ENCODE data around the gene FAM167B. TPM values are rescaled to one million over a fixed set of nuclear protein-coding genes. Genes with fewer than 3 reads are reported as not detected.
"Not testable (repeated sequence)": the region's sequence is repeated elsewhere in the genome, so short reads cannot be mapped to it uniquely, and the experiment has no call there.

Gene FAM167B
- total RNA-seq, 1 donor from 2014 or later = 2.1 TPM

GRCh38 chr1:32273391-32274208 is 26.6 kb downstream of the FAM167B start:
- peaks cover 13% of the 10 kb centered on the region for H3K27me3 Mint-ChIP-seq
- peaks cover 19% of the 10 kb centered on the region for H3K4me1 Mint-ChIP-seq (ENCODE audit: unreplicated experiment)
- no peaks in the 10 kb centered on the region for H3K36me3 Mint-ChIP-seq
- H3K9me3 Mint-ChIP-seq = no peaks in the 10 kb centered on the region
- peak overlapping the region; percentile 47 for H3K4me3 Mint-ChIP-seq
- DNase-seq (ENCODE audit: extremely low spot score, unreplicated experiment) = no peak
- peak overlapping the region; percentile 55 for H3K27ac Mint-ChIP-seq
- TF ChIP-seq CTCF (conservative IDR thresholded peaks at IDR 0.05) = no peak

DNA sequence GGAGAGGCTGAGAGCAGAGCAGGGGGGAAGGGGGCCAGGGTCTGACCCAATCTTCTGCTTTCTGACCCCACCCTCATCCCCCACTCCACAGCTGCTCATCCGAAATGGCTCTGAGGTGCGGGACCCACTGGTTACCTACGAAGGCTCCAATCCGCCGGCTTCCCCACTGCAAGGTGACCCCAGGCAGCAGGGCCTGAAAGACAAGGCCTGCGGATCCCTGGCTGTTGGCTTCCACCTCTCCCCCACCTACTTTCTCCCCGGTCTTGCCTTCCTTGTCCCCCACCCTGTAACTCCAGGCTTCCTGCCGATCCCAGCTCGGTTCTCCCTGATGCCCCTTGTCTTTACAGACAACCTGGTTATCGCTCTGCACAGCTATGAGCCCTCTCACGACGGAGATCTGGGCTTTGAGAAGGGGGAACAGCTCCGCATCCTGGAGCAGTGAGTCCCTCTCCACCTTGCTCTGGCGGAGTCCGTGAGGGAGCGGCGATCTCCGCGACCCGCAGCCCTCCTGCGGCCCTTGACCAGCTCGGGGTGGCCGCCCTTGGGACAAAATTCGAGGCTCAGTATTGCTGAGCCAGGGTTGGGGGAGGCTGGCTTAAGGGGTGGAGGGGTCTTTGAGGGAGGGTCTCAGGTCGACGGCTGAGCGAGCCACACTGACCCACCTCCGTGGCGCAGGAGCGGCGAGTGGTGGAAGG is 27.8 kb downstream of the FAM167B start:
- DNase-seq (ENCODE audit: extremely low spot score, unreplicated experiment) = no peak
- Mint-ChIP-seq H3K9me3 (no peaks in the 10 kb centered on the region), H3K4me3 (no peak overlapping the region), H3K4me1 (ENCODE audit: unreplicated experiment) (peaks cover 19% of the 10 kb centered on the region), H3K27me3 (peaks cover 13% of the 10 kb centered on the region), H3K27ac (no peak overlapping the region), H3K36me3 (no peaks in the 10 kb centered on the region)
- TF ChIP-seq CTCF (conservative IDR thresholded peaks at IDR 0.05) = no peak

DNA sequence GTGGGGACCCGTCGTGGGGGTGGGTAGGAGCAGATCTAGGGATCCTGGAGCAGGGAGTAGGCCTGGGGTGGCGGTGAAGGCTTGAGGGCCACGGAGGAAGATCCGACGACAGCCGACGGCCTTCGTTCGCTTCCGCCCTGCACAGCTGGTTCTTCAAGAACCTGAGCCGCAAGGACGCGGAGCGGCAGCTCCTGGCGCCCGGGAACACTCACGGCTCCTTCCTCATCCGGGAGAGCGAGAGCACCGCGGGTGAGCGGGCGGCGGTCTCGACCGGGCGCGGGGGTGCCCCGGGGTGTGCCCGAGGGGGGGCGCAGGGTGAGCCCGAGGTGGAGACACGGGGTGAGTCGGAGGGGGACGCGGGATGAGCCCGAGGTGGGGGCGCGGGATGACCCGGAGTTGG is 28.4 kb downstream of the FAM167B start:
- H3K9me3 Mint-ChIP-seq = no peaks in the 10 kb centered on the region
- no peaks in the 10 kb centered on the region for H3K36me3 Mint-ChIP-seq
- no peak for TF ChIP-seq CTCF (conservative IDR thresholded peaks at IDR 0.05)
- peaks cover 19% of the 10 kb centered on the region for H3K4me1 Mint-ChIP-seq (ENCODE audit: unreplicated experiment)
- peaks cover 13% of the 10 kb centered on the region for H3K27me3 Mint-ChIP-seq
- peak; percentile 70 for DNase-seq (ENCODE audit: extremely low spot score, unreplicated experiment)
- H3K27ac Mint-ChIP-seq = no peak overlapping the region
- H3K4me3 Mint-ChIP-seq = no peak overlapping the region

DNA sequence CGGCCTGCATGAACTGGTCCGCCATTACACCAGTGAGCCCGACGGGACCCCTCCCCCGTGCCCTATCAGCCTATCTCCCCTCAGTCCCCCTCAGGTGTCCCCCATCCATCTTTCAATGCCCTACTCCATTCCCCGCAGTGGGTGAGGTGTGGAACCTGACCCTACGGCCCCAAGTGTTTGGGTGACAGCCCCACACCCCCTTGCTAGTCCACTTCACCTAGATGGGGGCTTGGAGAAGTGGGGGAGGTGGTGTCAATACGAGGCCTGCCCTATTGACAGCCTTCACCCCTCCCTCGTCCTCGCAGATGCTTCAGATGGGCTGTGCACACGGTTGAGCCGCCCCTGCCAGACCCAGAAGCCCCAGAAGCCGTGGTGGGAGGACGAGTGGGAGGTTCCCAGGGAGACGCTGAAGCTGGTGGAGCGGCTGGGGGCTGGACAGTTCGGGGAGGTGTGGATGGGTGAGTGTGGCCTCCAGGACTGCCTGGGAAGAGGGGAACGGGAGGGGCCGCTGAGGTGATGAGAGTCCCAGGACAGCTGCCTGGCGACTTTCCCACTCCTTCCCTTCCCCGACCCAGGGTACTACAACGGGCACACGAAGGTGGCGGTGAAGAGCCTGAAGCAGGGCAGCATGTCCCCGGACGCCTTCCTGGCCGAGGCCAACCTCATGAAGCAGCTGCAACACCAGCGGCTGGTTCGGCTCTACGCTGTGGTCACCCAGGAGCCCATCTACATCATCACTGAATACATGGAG is 29.2 kb downstream of the FAM167B start:
- H3K36me3 Mint-ChIP-seq = no peaks in the 10 kb centered on the region
- H3K9me3 Mint-ChIP-seq = no peaks in the 10 kb centered on the region
- H3K4me3 Mint-ChIP-seq = no peak overlapping the region

DNA sequence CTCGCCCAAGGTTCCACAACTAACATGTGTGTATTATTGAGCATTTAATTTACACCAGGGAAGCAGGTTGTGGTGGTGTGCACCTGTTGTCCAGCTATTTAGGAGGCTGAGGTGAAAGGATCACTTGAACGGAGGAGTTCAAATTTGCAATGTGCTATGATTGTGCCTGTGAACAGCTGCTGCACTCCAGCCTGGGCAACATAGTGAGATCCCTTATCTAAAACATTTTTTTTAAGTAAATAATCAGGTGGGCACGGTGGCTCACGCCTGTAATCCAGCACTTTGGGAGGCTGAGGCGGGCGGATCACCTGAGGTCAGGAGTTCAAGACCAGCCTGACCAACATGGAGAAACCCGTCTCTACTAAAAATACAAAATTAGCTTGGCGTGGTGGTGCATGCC is 37.8 kb downstream of the FAM167B start:
- not testable (repeated sequence) for H3K9me3 Mint-ChIP-seq; H3K27ac Mint-ChIP-seq; H3K27me3 Mint-ChIP-seq; H3K4me3 Mint-ChIP-seq; DNase-seq (ENCODE audit: extremely low spot score, unreplicated experiment); H3K36me3 Mint-ChIP-seq; H3K4me1 Mint-ChIP-seq (ENCODE audit: unreplicated experiment)

More for the DNA sequence above, 29.2 kb downstream of the FAM167B start:
- H3K27me3 Mint-ChIP-seq = peaks cover 13% of the 10 kb centered on the region
- peaks cover 19% of the 10 kb centered on the region for H3K4me1 Mint-ChIP-seq (ENCODE audit: unreplicated experiment)
- no peak for TF ChIP-seq CTCF (conservative IDR thresholded peaks at IDR 0.05)
- H3K27ac Mint-ChIP-seq = no peak overlapping the region
- DNase-seq (ENCODE audit: extremely low spot score, unreplicated experiment) = no peak

Measured in type B pancreatic cell (in vitro differentiated cells).